ENCODE results near the gene PRKG1. TPM values are rescaled to one million over a fixed set of nuclear protein-coding genes. Genes with fewer than 3 reads are reported as not detected.

Gene PRKG1
- total RNA-seq, 1 donor from 2014 or later, result 26.4 TPM

GRCh38 chr10:51488766-51489408, 414.6 kb downstream of the PRKG1 start:
- no peak overlapping the region for H3K27ac Mint-ChIP-seq
- Histone ChIP-seq H3K27me3 (no peaks in the 10 kb centered on the region), H3K4me3 (no peak overlapping the region), H3K9ac (no peak overlapping the region), H3K9me3 (ENCODE audit: low read depth) (no peaks in the 10 kb centered on the region), H3F3A (ENCODE audit: low read depth) (peaks cover 4% of the 10 kb centered on the region), H3K27ac (no peak overlapping the region), H3K4me1 (peaks cover 9% of the 10 kb centered on the region), H3K79me2 (ENCODE audit: low read depth) (no peaks in the 10 kb centered on the region), H4K20me1 (ENCODE audit: low read depth) (no peaks in the 10 kb centered on the region), H3K4me2 (no peak overlapping the region), H3K36me3 (no peaks in the 10 kb centered on the region), H2AFZ (replicated peaks) (no peak overlapping the region)
- no peaks in the 10 kb centered on the region for H3K4me1 Mint-ChIP-seq
- H3K9me3 Mint-ChIP-seq, result no peaks in the 10 kb centered on the region
- no peaks in the 10 kb centered on the region for H3K27me3 Mint-ChIP-seq (ENCODE audit: insufficient read depth, low read depth)
- TF ChIP-seq EZH2 (IDR thresholded peaks at IDR 0.05), result no peak
- TF ChIP-seq EZH2phosphoT487 (IDR thresholded peaks at IDR 0.05), result no peak
- TF ChIP-seq, protein P1, sequence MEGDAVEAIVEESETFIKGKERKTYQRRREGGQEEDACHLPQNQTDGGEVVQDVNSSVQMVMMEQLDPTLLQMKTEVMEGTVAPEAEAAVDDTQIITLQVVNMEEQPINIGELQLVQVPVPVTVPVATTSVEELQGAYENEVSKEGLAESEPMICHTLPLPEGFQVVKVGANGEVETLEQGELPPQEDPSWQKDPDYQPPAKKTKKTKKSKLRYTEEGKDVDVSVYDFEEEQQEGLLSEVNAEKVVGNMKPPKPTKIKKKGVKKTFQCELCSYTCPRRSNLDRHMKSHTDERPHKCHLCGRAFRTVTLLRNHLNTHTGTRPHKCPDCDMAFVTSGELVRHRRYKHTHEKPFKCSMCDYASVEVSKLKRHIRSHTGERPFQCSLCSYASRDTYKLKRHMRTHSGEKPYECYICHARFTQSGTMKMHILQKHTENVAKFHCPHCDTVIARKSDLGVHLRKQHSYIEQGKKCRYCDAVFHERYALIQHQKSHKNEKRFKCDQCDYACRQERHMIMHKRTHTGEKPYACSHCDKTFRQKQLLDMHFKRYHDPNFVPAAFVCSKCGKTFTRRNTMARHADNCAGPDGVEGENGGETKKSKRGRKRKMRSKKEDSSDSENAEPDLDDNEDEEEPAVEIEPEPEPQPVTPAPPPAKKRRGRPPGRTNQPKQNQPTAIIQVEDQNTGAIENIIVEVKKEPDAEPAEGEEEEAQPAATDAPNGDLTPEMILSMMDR (IDR thresholded peaks at IDR 0.05), result no peak
- H3K4me3 Mint-ChIP-seq, result no peak overlapping the region
- H3K36me3 Mint-ChIP-seq, result no peaks in the 10 kb centered on the region
- DNase-seq (ENCODE audit: low spot score), result no peak

- Histone ChIP-seq H3K4me3 (no peak overlapping the region), H3K9ac (no peak overlapping the region), H3K27ac (no peak overlapping the region), H4K20me1 (ENCODE audit: low read depth) (no peaks in the 10 kb centered on the region), H2AFZ (replicated peaks) (no peak overlapping the region), H3K4me1 (peaks cover 7% of the 10 kb centered on the region), H3K79me2 (ENCODE audit: low read depth) (no peaks in the 10 kb centered on the region), H3K4me2 (no peak overlapping the region), H3K9me3 (ENCODE audit: low read depth) (no peaks in the 10 kb centered on the region), H3K27me3 (no peaks in the 10 kb centered on the region), H3F3A (ENCODE audit: low read depth) (no peaks in the 10 kb centered on the region), H3K36me3 (no peaks in the 10 kb centered on the region)
- no peaks in the 10 kb centered on the region for H3K9me3 Mint-ChIP-seq
- no peaks in the 10 kb centered on the region for H3K36me3 Mint-ChIP-seq
- TF ChIP-seq, protein P1 (IDR thresholded peaks at IDR 0.05), result no peak
- no peak for TF ChIP-seq EZH2phosphoT487 (IDR thresholded peaks at IDR 0.05)
- H3K4me1 Mint-ChIP-seq, result no peaks in the 10 kb centered on the region
- H3K4me3 Mint-ChIP-seq, result no peak overlapping the region
- DNase-seq (ENCODE audit: low spot score), result no peak
- H3K27me3 Mint-ChIP-seq (ENCODE audit: insufficient read depth, low read depth), result no peaks in the 10 kb centered on the region
- H3K27ac Mint-ChIP-seq, result no peak overlapping the region
These were observed 424.1 kb downstream of the PRKG1 start for GRCh38 chr10:51498424-51498823.

GRCh38 chr10:51501396-51501795, 427.1 kb downstream of the PRKG1 start:
- DNase-seq (ENCODE audit: low spot score), result no peak
- Mint-ChIP-seq H3K27me3 (ENCODE audit: insufficient read depth, low read depth) (no peaks in the 10 kb centered on the region), H3K9me3 (no peaks in the 10 kb centered on the region), H3K36me3 (no peaks in the 10 kb centered on the region), H3K27ac (no peak overlapping the region), H3K4me1 (no peaks in the 10 kb centered on the region), H3K4me3 (no peak overlapping the region)
- H3K9me3 ChIP-seq (ENCODE audit: low read depth), result no peaks in the 10 kb centered on the region
- H3F3A ChIP-seq (ENCODE audit: low read depth), result no peaks in the 10 kb centered on the region
- H3K4me1 ChIP-seq, result peaks cover 8% of the 10 kb centered on the region
- no peak overlapping the region for H3K9ac ChIP-seq
- H2AFZ ChIP-seq (replicated peaks), result no peak overlapping the region
- H3K4me3 ChIP-seq, result no peak overlapping the region
- TF ChIP-seq EZH2phosphoT487 (IDR thresholded peaks at IDR 0.05), result no peak
- TF ChIP-seq EZH2 (IDR thresholded peaks at IDR 0.05), result no peak
- TF ChIP-seq, protein P1 (IDR thresholded peaks at IDR 0.05), result no peak
- no peak overlapping the region for H3K4me2 ChIP-seq
- H3K27me3 ChIP-seq, result no peaks in the 10 kb centered on the region
- no peaks in the 10 kb centered on the region for H3K79me2 ChIP-seq (ENCODE audit: low read depth)
- H3K27ac ChIP-seq, result no peak overlapping the region
- no peaks in the 10 kb centered on the region for H4K20me1 ChIP-seq (ENCODE audit: low read depth)
- no peaks in the 10 kb centered on the region for H3K36me3 ChIP-seq
